ENCODE measurements around the gene FBH1. TPM values are rescaled to one million over a fixed set of nuclear protein-coding genes. Genes with fewer than 3 reads are reported as not detected.
A peak's percentile ranks its signal among the peaks of the same experiment; 100 is the strongest.

The FBH1 gene
- total and polyA plus RNA-seq, 8 donors = 74.7 to 96.1 (median 85.0) TPM

- H3K27me3 ChIP-seq = no peaks in the 10 kb centered on the region
- ATAC-seq (peak; percentile 12), DNase-seq (peak in 1 of 4 donors; percentile 58)
- H3K36me3 ChIP-seq = no peaks in the 10 kb centered on the region
- no peaks in the 10 kb centered on the region for H3K9me3 ChIP-seq
- H3K27ac ChIP-seq = peak overlapping the region; percentile 97 to 98
- peak overlapping the region; percentile 79 to 92 for H3K4me3 ChIP-seq
- TF ChIP-seq CTCF (IDR thresholded peaks at IDR 0.05) = no peak
- H3K4me1 ChIP-seq = peaks cover 11 to 63% of the 10 kb centered on the region in 2 donors
- intact Hi-C loops (cut with DNase I) = no loop called here
Measured at GRCh38 chr10:5975641-5976473, 85.8 kb downstream of the FBH1 start.

- ATAC-seq = peak; percentile 59
- Histone ChIP-seq H3K4me1 (peaks cover 5 to 54% of the 10 kb centered on the region in 2 donors), H3K36me3 (no peaks in the 10 kb centered on the region), H3K9me3 (no peaks in the 10 kb centered on the region), H3K27ac (peak overlapping the region; percentile 97 to 98), H3K27me3 (no peaks in the 10 kb centered on the region), H3K4me3 (peak overlapping the region; percentile 79 to 92)
- TF ChIP-seq CTCF (IDR thresholded peaks at IDR 0.05) = no peak
- DNase-seq = peak; percentile 48 to 87 (median 56)
- intact Hi-C loops (cut with DNase I) = no loop called here
Measured at GRCh38 chr10:5976512-5977470, 86.7 kb downstream of the FBH1 start.

GRCh38 chr10:5977471-5978229 lies 87.6 kb downstream of the FBH1 start, which contains the start of gene IL15RA:
TSS of gene IL15RA (minus strand) at chr10:5977543. CDS start at chr10:5977492, 51 bp downstream.
- H3K27me3 ChIP-seq = no peaks in the 10 kb centered on the region
- peaks cover 0 to 45% of the 10 kb centered on the region in 2 donors for H3K4me1 ChIP-seq
- H3K36me3 ChIP-seq = no peaks in the 10 kb centered on the region
- ATAC-seq (peak; percentile 85), DNase-seq (peak; percentile 54 to 96 (median 78))
- peak within 1 kb of the TSS; percentile 79 to 92 for H3K4me3 ChIP-seq
- no peaks in the 10 kb centered on the region for H3K9me3 ChIP-seq
- TF ChIP-seq CTCF (IDR thresholded peaks at IDR 0.05) = peak in 1 of 2 donors; percentile 13
- H3K27ac ChIP-seq = peak within 1 kb of the TSS; percentile 97 to 98
- intact Hi-C loops (cut with DNase I) = no loop called here

- Histone ChIP-seq H3K27me3 (no peaks in the 10 kb centered on the region), H3K4me3 (peak overlapping the region; percentile 79 to 92), H3K4me1 (peaks cover 0 to 40% of the 10 kb centered on the region in 2 donors), H3K36me3 (no peaks in the 10 kb centered on the region), H3K9me3 (no peaks in the 10 kb centered on the region), H3K27ac (peak overlapping the region; percentile 97 to 98)
- no peak for TF ChIP-seq CTCF (IDR thresholded peaks at IDR 0.05)
- DNase-seq = no peak
- ATAC-seq = no peak
- intact Hi-C loops (cut with DNase I) = no loop called here
Measured at GRCh38 chr10:5978230-5978489, 88.1 kb downstream of the FBH1 start.

Measured in left lung (tissue), 10 donors.